ENCODE measurements around the gene FCSK. TPM values are rescaled to one million over a fixed set of nuclear protein-coding genes. Genes with fewer than 3 reads are reported as not detected.

The FCSK gene
- total RNA-seq: 10 to 100 TPM in 1 of 2 donors, 1 to 10 TPM in 1; 8.0 to 14.5 TPM

DNA sequence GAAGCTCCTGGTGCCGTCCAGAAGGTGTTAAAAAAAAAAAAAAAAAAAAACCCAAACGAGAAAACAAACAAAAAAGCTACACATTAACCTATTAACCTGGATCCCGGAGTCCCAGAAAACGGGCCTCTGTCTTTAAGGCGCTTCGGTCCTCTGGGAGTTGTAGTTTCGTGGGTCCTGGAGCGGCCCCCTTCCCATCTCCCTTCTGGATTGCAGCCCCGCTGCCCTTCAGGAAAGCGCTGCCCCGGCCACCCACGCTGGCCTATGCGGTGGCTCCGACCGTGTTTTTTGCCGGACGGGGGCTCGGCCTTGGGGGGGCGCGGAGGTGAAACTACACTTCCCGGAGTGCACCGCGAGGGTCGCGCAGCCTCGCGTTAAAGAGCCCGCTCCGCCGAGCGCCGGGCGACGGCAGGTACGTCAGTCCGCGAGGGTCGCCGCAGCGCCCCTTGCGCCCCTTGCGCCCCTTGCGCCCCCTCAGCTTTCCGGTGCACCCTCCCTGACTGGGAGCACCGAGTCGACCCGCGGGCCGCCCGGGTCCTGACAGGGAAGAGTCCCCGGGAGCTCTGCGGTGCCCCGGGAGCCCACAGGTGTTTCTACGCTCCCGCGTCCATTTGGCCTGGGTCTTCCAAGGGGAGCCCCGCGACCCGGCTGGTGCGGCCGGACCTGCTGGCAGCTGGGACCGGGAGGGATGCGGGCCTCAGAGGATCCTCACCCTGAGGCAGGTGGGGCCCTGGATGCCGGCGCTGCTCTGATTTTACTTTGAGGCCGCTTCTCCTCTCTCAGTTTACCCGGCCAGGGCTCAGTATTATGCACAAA, at the start of gene FCSK:
Gene FCSK (plus strand): TSS at position 374 of the 813 bp plus-strand sequence. CDS start 8,596 bp downstream, outside the sequence.

DNA sequence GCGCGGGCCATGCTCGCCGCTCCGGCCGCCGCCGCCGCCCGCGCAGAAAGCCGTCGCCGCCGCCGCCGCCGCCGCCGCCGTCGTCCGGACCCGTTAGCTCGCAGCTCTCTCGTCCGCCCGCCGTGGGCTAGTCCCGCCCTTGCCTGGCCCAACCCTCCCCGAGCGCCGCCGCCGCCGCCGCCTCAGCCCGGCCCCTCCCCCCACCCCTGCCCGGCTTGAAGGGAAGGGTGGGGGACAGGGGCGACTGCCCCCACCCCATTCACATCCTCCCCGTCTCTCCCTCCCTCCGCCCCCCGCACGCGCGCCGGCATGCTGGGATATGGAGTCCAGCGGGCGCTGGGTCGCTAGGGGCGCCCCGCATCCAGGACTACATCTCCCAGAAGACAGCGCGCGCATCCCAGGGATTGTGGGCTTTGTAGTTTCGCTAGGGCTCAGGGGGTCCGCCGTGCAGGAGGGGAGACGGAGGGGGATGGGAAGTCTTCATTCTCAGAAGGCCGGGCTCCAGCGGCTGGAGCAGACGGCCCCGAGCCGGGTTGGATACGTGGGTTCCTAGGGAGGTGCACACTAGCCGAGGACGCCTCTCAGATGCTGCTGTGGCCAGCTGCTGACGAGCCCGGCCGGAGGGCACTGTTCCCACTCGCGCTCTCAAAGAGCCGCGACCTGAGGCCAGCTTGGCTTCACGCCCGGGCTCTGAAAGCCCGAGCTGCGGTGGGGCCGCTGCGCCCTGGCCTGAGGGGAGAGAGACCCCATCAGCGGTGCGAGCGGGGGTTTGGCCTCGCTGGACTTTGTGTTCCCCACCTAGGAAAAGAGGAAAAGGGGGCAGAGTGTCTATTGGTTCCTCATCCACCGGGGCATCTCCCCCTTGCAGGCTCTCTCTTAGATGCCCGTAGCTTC, 15.2 kb upstream of the FCSK start, which contains the start of gene ST3GAL2:
Gene ST3GAL2 (minus strand): TSS at position 132 of the 894 bp plus-strand sequence. CDS start 40,570 bp downstream, outside the sequence.

DNA sequence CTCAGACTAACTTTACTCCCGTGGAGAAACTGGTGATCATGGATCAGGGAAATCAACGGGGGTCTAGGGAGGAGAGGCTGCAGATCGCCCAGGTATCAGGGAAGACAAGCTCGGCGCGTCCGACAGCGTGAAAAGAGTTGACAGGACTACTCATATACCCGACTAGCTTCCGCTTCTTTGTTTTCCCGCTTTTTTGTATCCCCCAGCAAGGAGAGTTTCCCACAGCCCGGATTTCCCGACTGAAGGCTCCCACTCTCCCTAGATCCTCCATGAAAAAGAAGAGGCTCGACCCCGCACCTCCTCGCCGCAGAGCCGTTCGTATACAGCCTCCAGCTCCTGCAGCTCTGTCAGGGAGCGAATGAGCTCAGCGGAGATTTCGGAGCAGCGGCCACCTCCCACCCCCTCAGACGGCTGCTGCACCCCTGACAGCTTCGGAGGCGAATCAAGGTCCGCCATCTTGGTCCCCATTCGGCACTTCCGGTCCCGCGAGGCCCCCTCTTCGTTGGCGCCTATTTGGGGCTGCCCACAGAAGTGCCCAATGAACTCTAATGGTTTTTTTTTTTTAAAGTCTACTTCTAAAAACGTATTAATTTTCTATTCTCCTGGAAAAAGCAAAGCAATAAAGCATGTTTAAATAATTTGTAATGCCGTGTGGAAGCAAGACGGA, 68.8 kb downstream of the FCSK start, which contains the start of gene COG4:
Gene COG4 (minus strand): TSS at position 479 of the 667 bp plus-strand sequence. CDS start 11 bp downstream, at position 468.

DNA sequence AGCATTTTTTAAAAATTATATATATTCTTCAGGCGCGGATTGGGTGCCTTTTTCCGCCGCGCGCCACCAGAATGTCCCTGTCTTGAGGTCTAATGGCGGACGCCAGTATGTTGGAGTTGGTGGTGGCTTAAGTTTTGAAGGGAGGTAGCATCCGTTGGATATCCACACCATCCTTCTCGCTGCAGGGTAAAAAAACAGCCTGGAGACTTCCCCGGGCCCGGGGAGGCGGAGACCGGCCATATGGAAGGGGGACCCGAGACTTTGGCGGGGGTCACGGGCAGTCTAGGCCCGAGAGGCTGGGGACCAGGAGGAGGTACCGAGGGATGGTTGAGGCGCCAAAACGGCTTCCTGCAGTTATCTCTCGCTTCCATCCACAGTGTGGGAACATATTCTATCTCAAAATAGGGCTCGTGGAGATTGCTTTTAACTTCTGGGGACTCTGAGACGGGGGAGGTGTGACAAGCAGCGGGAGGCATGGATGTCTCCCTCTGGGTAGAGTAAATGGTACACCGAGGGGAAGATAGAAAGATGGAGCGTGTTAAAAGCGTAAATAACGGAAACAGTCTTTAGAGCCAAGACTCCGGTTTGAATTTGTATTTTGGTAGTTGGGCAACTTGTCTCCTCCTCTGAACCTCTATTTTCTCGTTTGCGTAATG, 69.5 kb downstream of the FCSK start, which contains the start of gene SF3B3:
Gene SF3B3 (plus strand): TSS at position 74 of the 656 bp plus-strand sequence. CDS start 2,841 bp downstream, outside the sequence.

Small RNAs within 50 kb of the gene (small RNA-seq; reads per million reads assigned to genes)
- gene RNU6-23P (0.17 to 0.58 reads per million in 2 donors), gene RPS27P26 (0.13 to 0.99 reads per million in 2 donors), gene SNORD111B (213 to 228 reads per million in 2 donors)

Other genes starting within 250 kb of the FCSK start
- gene EXOSC6, start 202.7 kb upstream of the FCSK start, total RNA-seq: 10 to 100 TPM; 19.6 to 29.6 TPM
- 100 to 1,000 TPM in 1 of 2 donors, 10 to 100 TPM in 1; 67.1 to 102 TPM for gene AARS1, start 165.1 kb upstream of the FCSK start, total RNA-seq
- 10 to 100 TPM; 23.7 to 30.0 TPM for gene DDX19B, start 155.4 kb upstream of the FCSK start, total RNA-seq
- 10 to 100 TPM; 37.9 to 49.3 TPM for gene DDX19A, start 107.7 kb upstream of the FCSK start, total RNA-seq
- 10 to 100 TPM; 17.9 to 32.0 TPM for gene ST3GAL2, start 15.5 kb upstream of the FCSK start, total RNA-seq
- 10 to 100 TPM; 53.6 to 60.6 TPM for gene COG4, start 69.0 kb downstream of the FCSK start, total RNA-seq
- gene SF3B3, start 69.2 kb downstream of the FCSK start, total RNA-seq: 100 to 1,000 TPM; 102 to 147 TPM
- gene IL34, start 192.0 kb downstream of the FCSK start, total RNA-seq: 1 to 10 TPM in 1 of 2 donors, not detected in 1; 3.8 TPM
- 10 to 100 TPM; 45.3 to 47.1 TPM for gene MTSS2, start 231.5 kb downstream of the FCSK start, total RNA-seq

Data from melanocyte of skin (primary cell).